GM23338 (cell line): ENCODE measurements around the gene PTBP3. TPM values are rescaled to one million over a fixed set of nuclear protein-coding genes. Genes with fewer than 3 reads are reported as not detected.

Experiments
- ATAC-seq: fragments of 200-7000 bp; cut with Tn5 transposase; 3 replicates; pipeline ENCODE4 v1.9.1; 2020
- DNase-seq: peaks from one replicate; pipeline ENCODE4 v3.0.0-alpha.2; 2015; ENCODE audit warnings: low spot score
- H2AFZ ChIP-seq: fragments of 200-600 bp; sonication (generic); 2 replicates; pipeline ENCODE4 v1.8.0; 2016; ENCODE audit warnings: antibody characterized with exemption, mild to moderate bottlenecking, moderate library complexity
- H3F3A ChIP-seq: fragments of 200-600 bp; sonication (generic); replicated peaks from 2 replicates; pipeline ENCODE4 v1.8.0; 2017; ENCODE audit warnings: antibody characterized with exemption, mixed run types, low read depth
- H3K27ac ChIP-seq: fragments of 200-600 bp; sonication (generic); 2 replicates; pipeline ENCODE4 v1.6.1; 2016; ENCODE audit warnings: low read depth
- H3K27me3 ChIP-seq: fragments of 200-600 bp; sonication (generic); 2 replicates; pipeline ENCODE4 v1.8.0; 2016; ENCODE audit warnings: mild to moderate bottlenecking, mixed run types, moderate library complexity; ENCODE audit not compliant: insufficient read depth
- H3K36me3 ChIP-seq: fragments of 200-600 bp; sonication (generic); 2 replicates; pipeline ENCODE4 v1.8.0; 2016; ENCODE audit warnings: mild to moderate bottlenecking; ENCODE audit not compliant: insufficient read depth
- H3K4me1 ChIP-seq: fragments of 200-600 bp; sonication (generic); 2 replicates; pipeline ENCODE4 v1.8.0; 2016; ENCODE audit warnings: mild to moderate bottlenecking, moderate library complexity; ENCODE audit not compliant: insufficient read depth
- H3K4me2 ChIP-seq: fragments of 200-600 bp; sonication (generic); 2 replicates; pipeline ENCODE4 v1.7.1; 2017; ENCODE audit warnings: mixed run types
- H3K4me3 ChIP-seq: fragments of 200-600 bp; sonication (generic); 2 replicates; pipeline ENCODE4 v1.6.1; 2016; ENCODE audit warnings: mixed run types
- H3K79me2 ChIP-seq: fragments of 200-600 bp; sonication (generic); replicated peaks from 2 replicates; pipeline ENCODE4 v1.8.0; 2017; ENCODE audit warnings: mild to moderate bottlenecking; ENCODE audit not compliant: insufficient read depth
- H3K9me2 ChIP-seq: fragments of 200-600 bp; sonication (generic); 2 replicates; pipeline ENCODE4 v1.8.0; 2017; ENCODE audit not compliant: insufficient read depth
- H4K20me1 ChIP-seq: fragments of 200-600 bp; sonication (generic); replicated peaks from 2 replicates; pipeline ENCODE4 v1.8.0; 2017; ENCODE audit warnings: mild to moderate bottlenecking; ENCODE audit not compliant: insufficient read depth
- H3K27ac Mint-ChIP-seq: 2 replicates; pipeline ENCODE4 v1.8.0; 2020; ENCODE audit warnings: inconsistent platforms, mild to moderate bottlenecking, moderate library complexity, mixed read lengths
- H3K27me3 Mint-ChIP-seq: 3 replicates; pipeline ENCODE4 v1.8.0; 2022; ENCODE audit warnings: low read depth, mild to moderate bottlenecking, moderate library complexity, mixed read lengths, inconsistent platforms; ENCODE audit not compliant: insufficient read depth, poor library complexity
- H3K36me3 Mint-ChIP-seq: 3 replicates; pipeline ENCODE4 v1.8.0; 2021; ENCODE audit warnings: low read depth, mild to moderate bottlenecking, inconsistent platforms, moderate library complexity, mixed read lengths
- H3K4me1 Mint-ChIP-seq: 3 replicates; pipeline ENCODE4 v1.8.0; 2020; ENCODE audit warnings: mild to moderate bottlenecking, inconsistent platforms, mixed read lengths
- H3K4me3 Mint-ChIP-seq: 3 replicates; pipeline ENCODE4 v1.8.0; 2021; ENCODE audit warnings: moderate library complexity, mild to moderate bottlenecking, inconsistent platforms, mixed read lengths
- H3K9me3 Mint-ChIP-seq: 3 replicates; pipeline ENCODE4 v1.8.0; 2020; ENCODE audit warnings: moderate library complexity, mild to moderate bottlenecking, inconsistent platforms, mixed read lengths
- CREB1 ChIP-seq: fragments of 250-450 bp; sonication (Bioruptor Pico); IDR thresholded peaks from 2 replicates; pipeline ENCODE4 v1.5.0; 2020; ENCODE audit warnings: low read depth, mild to moderate bottlenecking, moderate library complexity
- EZH2 ChIP-seq: fragments of 200-600 bp; sonication (generic); IDR thresholded peaks from one replicate; pipeline ENCODE4 v1.8.0; 2017; ENCODE audit warnings: antibody characterized with exemption, mild to moderate bottlenecking, low read depth; ENCODE audit not compliant: unreplicated experiment
- EZH2phosphoT487 ChIP-seq: fragments of 200-600 bp; sonication (generic); IDR thresholded peaks from one replicate; pipeline ENCODE4 v1.8.1; 2018; ENCODE audit warnings: antibody characterized with exemption; ENCODE audit not compliant: unreplicated experiment
- NANOG ChIP-seq: IDR thresholded peaks from 2 replicates; pipeline ENCODE4 v1.6.1; 2016; ENCODE audit warnings: antibody characterized with exemption, borderline replicate concordance
- POLR2AphosphoS5 ChIP-seq: IDR thresholded peaks from 2 replicates; pipeline ENCODE4 v1.6.1; 2016; ENCODE audit warnings: antibody characterized with exemption, low read depth
- REST ChIP-seq: IDR thresholded peaks from one replicate; pipeline ENCODE4 v1.6.1; 2018; ENCODE audit warnings: antibody characterized with exemption; ENCODE audit not compliant: unreplicated experiment
- ZNF114 ChIP-seq: fragments of 250-450 bp; sonication (Bioruptor Pico); IDR thresholded peaks from 2 replicates; pipeline ENCODE4 v1.5.0; 2020; ENCODE audit warnings: mild to moderate bottlenecking, moderate library complexity
- ZNF462 ChIP-seq: fragments of 250-450 bp; sonication (Bioruptor Pico); IDR thresholded peaks from 2 replicates; pipeline ENCODE4 v1.5.0; 2020; ENCODE audit warnings: mild to moderate bottlenecking, moderate library complexity
- polyA plus RNA-seq: library from polyadenylated mRNA; unstranded; fragments of >200 nt; fragmentation: Nextera tagmentation; extraction: Ambion mirVana; gene quantifications from 2 replicates; pipeline ENCODE4 v1.2.1, GENCODE V29; 2016
- total RNA-seq: library from RNA; depleted of rRNA; stranded (reverse); fragments of >200 nt; shearing (Covaris generic); gene quantifications from 2 replicates; pipeline ENCODE4 v1.2.3, GENCODE V29; 2014

PTBP3 gene
- total and polyA plus RNA-seq, 2 experiments from 2014 or later: 20.0 to 92.9 TPM

- Histone ChIP-seq H3K27me3 (no peaks in the 10 kb centered on the region), H2AFZ (no peak overlapping the region), H3K9me2 (no peaks in the 10 kb centered on the region), H3K4me2 (no peak overlapping the region), H3K36me3 (no peaks in the 10 kb centered on the region), H3K4me1 (peaks cover 9% of the 10 kb centered on the region), H3K27ac (no peak overlapping the region), H3K4me3 (no peak overlapping the region), H4K20me1 (no peaks in the 10 kb centered on the region), H3F3A (no peaks in the 10 kb centered on the region), H3K79me2 (no peaks in the 10 kb centered on the region)
- DNase-seq (no peak), ATAC-seq (no peak)
- H3K36me3 Mint-ChIP-seq: peaks cover 7% of the 10 kb centered on the region; the same call in 2 of the 3 replicates
- H3K27ac Mint-ChIP-seq: 0 out of 2 replicates have a peak overlapping the region, but pooled peaks have one; percentile 7
- H3K4me1 Mint-ChIP-seq: peaks cover 6% of the 10 kb centered on the region; the same call in 2 of the 3 replicates
- no peaks in the 10 kb centered on the region for H3K9me3 Mint-ChIP-seq
- H3K27me3 Mint-ChIP-seq: peaks cover 3% of the 10 kb centered on the region
- no peak for TF ChIP-seq REST
- no peak for TF ChIP-seq ZNF114 (CRISPR knock-in tag)
- no peak for TF ChIP-seq POLR2AphosphoS5
- TF ChIP-seq EZH2phosphoT487: no peak
- no peak overlapping the region for H3K4me3 Mint-ChIP-seq
Measured at GRCh38 chr9:112218908-112219307, 114.5 kb downstream of the PTBP3 start.

GRCh38 chr9:112212926-112213325, 120.5 kb downstream of the PTBP3 start:
- DNase-seq (no peak), ATAC-seq (no peak)
- Histone ChIP-seq H3K9me2 (peaks cover 6% of the 10 kb centered on the region; the same call in 1 of the 2 replicates), H3K4me1 (peaks cover 16% of the 10 kb centered on the region), H3K27ac (no peak overlapping the region), H3K79me2 (no peaks in the 10 kb centered on the region), H3F3A (no peaks in the 10 kb centered on the region), H4K20me1 (no peaks in the 10 kb centered on the region), H3K4me2 (no peak overlapping the region), H3K4me3 (no peak overlapping the region), H2AFZ (no peak overlapping the region), H3K36me3 (peaks cover 4% of the 10 kb centered on the region; the same call in 1 of the 2 replicates), H3K27me3 (no peaks in the 10 kb centered on the region)
- Mint-ChIP-seq H3K27me3 (peaks cover 3% of the 10 kb centered on the region), H3K4me3 (no peak overlapping the region), H3K9me3 (peaks cover 7% of the 10 kb centered on the region; the same call in 1 of the 3 replicates), H3K4me1 (peaks cover 14% of the 10 kb centered on the region; the same call in 2 of the 3 replicates), H3K27ac (no peak overlapping the region), H3K36me3 (peaks cover 13% of the 10 kb centered on the region)
- no peak for TF ChIP-seq REST
- no peak for TF ChIP-seq CREB1
- TF ChIP-seq NANOG: no peak
- TF ChIP-seq ZNF114 (CRISPR knock-in tag): no peak
- no peak for TF ChIP-seq ZNF462 (CRISPR knock-in tag)
- TF ChIP-seq EZH2: no peak
